Keratinocyte (primary cell): ENCODE data around the gene PLPP3. TPM values are rescaled to one million over a fixed set of nuclear protein-coding genes. Genes with fewer than 3 reads are reported as not detected.
"Not testable (repeated sequence)": the region's sequence is repeated elsewhere in the genome, so short reads cannot be mapped to it uniquely, and the experiment has no call there.

Source experiments
- DNase-seq: peaks from one replicate; pipeline ENCODE4 v3.0.0-alpha.2; 2011; ENCODE audit warnings: low read depth, missing footprints, low spot score
- FAIRE-seq: peaks from 2 replicates; lab custom pipeline; 2011; peaks lifted over from hg19 to GRCh38; lab: Jason Lieb, UNC
- H2AFZ ChIP-seq: 2 replicates; pipeline ENCODE4 v1.6.0; 2012; ENCODE audit warnings: low read length, control low read depth, inconsistent platforms; ENCODE audit not compliant: control insufficient read depth
- H3K27ac ChIP-seq: 2 replicates; pipeline ENCODE4 v1.5.1; 2011; ENCODE audit warnings: low read length; ENCODE audit not compliant: control insufficient read depth, insufficient read depth
- H3K27me3 ChIP-seq: 3 replicates; pipeline ENCODE4 v1.6.0; 2011; ENCODE audit warnings: low read length; ENCODE audit not compliant: control insufficient read depth, insufficient read depth; ENCODE audit errors: extremely low read depth
- H3K36me3 ChIP-seq, 2 experiments: 2 replicates in 1 of 2; 3 replicates in 1 of 2; pipeline ENCODE4 v1.5.1; 2011; ENCODE audit warnings: low read length in 2 of 2, mild to moderate bottlenecking in 1 of 2; ENCODE audit not compliant: control insufficient read depth in 2 of 2, insufficient read depth in 2 of 2; ENCODE audit errors: extremely low read depth in 1 of 2
- H3K4me1 ChIP-seq: 3 replicates; pipeline ENCODE4 v1.5.1; 2011; ENCODE audit warnings: low read length; ENCODE audit not compliant: control insufficient read depth, insufficient read depth; ENCODE audit errors: extremely low read depth
- H3K4me2 ChIP-seq: 3 replicates; pipeline ENCODE4 v1.6.0; 2011; ENCODE audit warnings: low read depth, low read length; ENCODE audit not compliant: control insufficient read depth, insufficient read depth; ENCODE audit errors: extremely low read depth
- H3K4me3 ChIP-seq, 3 experiments: fragments of 200-600 bp in 1 of 3; sonication (generic) in 1 of 3; 2 replicates in 2 of 3; 3 replicates in 1 of 3; pipeline ENCODE4 v1.5.1; 2011 to 2016; ENCODE audit warnings: low read length in 3 of 3, mild to moderate bottlenecking in 3 of 3, control low read depth in 2 of 3, inconsistent platforms in 1 of 3, low read depth in 1 of 3, mixed read lengths in 1 of 3, mixed run types in 1 of 3, moderate library complexity in 1 of 3; ENCODE audit not compliant: control insufficient read depth in 2 of 3, insufficient read depth in 2 of 3; ENCODE audit errors: extremely low read depth in 1 of 3
- H3K79me2 ChIP-seq: 2 replicates; pipeline ENCODE4 v1.6.0; 2012; ENCODE audit warnings: low read length; ENCODE audit not compliant: control insufficient read depth, insufficient read depth
- H3K9ac ChIP-seq: 3 replicates; pipeline ENCODE4 v1.6.0; 2011; ENCODE audit warnings: low read length; ENCODE audit not compliant: control insufficient read depth, insufficient read depth; ENCODE audit errors: extremely low read depth
- H3K9me1 ChIP-seq: 3 replicates; pipeline ENCODE4 v1.6.0; 2011; ENCODE audit warnings: low read length; ENCODE audit not compliant: control insufficient read depth, insufficient read depth; ENCODE audit errors: extremely low read depth
- H3K9me3 ChIP-seq: 2 replicates; pipeline ENCODE4 v1.5.1; 2012; ENCODE audit warnings: low read depth, low read length; ENCODE audit not compliant: control insufficient read depth
- H4K20me1 ChIP-seq: 3 replicates; pipeline ENCODE4 v1.6.0; 2011; ENCODE audit warnings: low read length; ENCODE audit not compliant: control insufficient read depth, insufficient read depth; ENCODE audit errors: extremely low read depth
- CTCF ChIP-seq, 3 experiments: IDR thresholded peaks in 1 of 3; conservative IDR thresholded peaks in 1 of 3; optimal IDR thresholded peaks in 1 of 3; 2 replicates in 2 of 3; 3 replicates in 1 of 3; pipeline versions ENCODE3 to v1.5.1; 2011; ENCODE audit warnings: low read length in 3 of 3, mild to moderate bottlenecking in 3 of 3, moderate library complexity in 2 of 3, control low read depth in 1 of 3, inconsistent platforms in 1 of 3; ENCODE audit not compliant: insufficient read depth in 2 of 3; ENCODE audit errors: extremely low read depth in 1 of 3
- EZH2 ChIP-seq: IDR thresholded peaks from one replicate; pipeline ENCODE4 v1.6.1; 2012; ENCODE audit warnings: inconsistent platforms, mild to moderate bottlenecking, low read length, moderate library complexity
- dilution Hi-C: fragments of 300-500 bp; cut with MboI; formaldehyde crosslinking; loops from one replicate; pipeline ENCODE4 v1.7.0; 2020; ENCODE audit warnings: low sequenced_read_pairs; ENCODE audit not compliant: extremely low pct_ligation_motif_present
- polyA plus RNA-seq, 5 experiments: library from polyadenylated mRNA; depleted of rRNA in 3 of 5; stranded (reverse) in 3 of 5; stranded (forward) in 1 of 5; unstranded in 1 of 5; fragments of >200 nt; gene quantifications; 1 replicate in 1 of 5; 2 replicates in 3 of 5; 3 replicates in 1 of 5; pipeline versions ENCODE4 v1.2.1 to v1.2.3, GENCODE V29; 2011 to 2012; ENCODE audit warnings: missing spikeins in 2 of 5, low read depth in 1 of 5, low replicate concordance in 1 of 5

PLPP3 gene
- polyA plus RNA-seq, 1 donor (not counting 4 experiments of a cell fraction or from before 2014, with no cell fraction given), result 4.0 TPM

GRCh38 chr1:56595397-56596191, 16.2 kb upstream of the PLPP3 start:
- H3K4me1 ChIP-seq, H3K4me2 ChIP-seq, H3K9me1 ChIP-seq, FAIRE-seq, H3K9ac ChIP-seq, H4K20me1 ChIP-seq, H3K27me3 ChIP-seq, DNase-seq, H3K4me3 ChIP-seq, H3K27ac ChIP-seq, H3K9me3 ChIP-seq, dilution Hi-C loops, H3K36me3 ChIP-seq, H3K79me2 ChIP-seq, H2AFZ ChIP-seq: not testable (repeated sequence)

DNA sequence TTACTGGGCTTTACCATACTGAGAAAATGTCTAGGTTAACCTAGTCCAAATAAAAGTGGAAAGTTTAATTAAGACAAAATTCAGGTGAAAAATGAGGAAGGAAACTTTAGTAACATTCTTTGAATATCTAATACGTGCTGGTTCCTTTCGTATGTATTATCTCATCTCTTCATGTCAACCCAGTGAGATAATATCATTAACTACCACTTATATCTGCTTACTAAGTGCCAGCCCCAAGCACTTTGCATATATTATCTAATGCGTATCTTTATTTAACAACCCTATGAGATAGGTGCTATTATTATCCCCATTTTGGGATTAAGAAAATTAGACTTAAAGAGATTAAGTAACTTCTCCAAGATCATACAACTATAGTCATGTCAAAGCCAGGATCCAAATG, 12.5 kb upstream of the PLPP3 start:
- no peaks in the 10 kb centered on the region for H3K79me2 ChIP-seq
- H3K4me3 ChIP-seq, result no peak overlapping the region
- no peaks in the 10 kb centered on the region for H3K4me1 ChIP-seq
- H2AFZ ChIP-seq, result no peak overlapping the region
- no peaks in the 10 kb centered on the region for H3K9me3 ChIP-seq
- H3K9ac ChIP-seq, result no peak overlapping the region
- no peaks in the 10 kb centered on the region for H3K36me3 ChIP-seq
- no peaks in the 10 kb centered on the region for H3K9me1 ChIP-seq
- no peaks in the 10 kb centered on the region for H4K20me1 ChIP-seq
- dilution Hi-C loops, result no loop called here
- no peak for FAIRE-seq
- H3K4me2 ChIP-seq, result no peak overlapping the region
- H3K27ac ChIP-seq, result no peak overlapping the region
- no peak for DNase-seq
- TF ChIP-seq EZH2 (no peak), CTCF (optimal IDR thresholded peaks at IDR 0.05 in 1 of 3, IDR thresholded peaks at IDR 0.05 in 1 of 3, conservative IDR thresholded peaks at IDR 0.05 in 1 of 3; ENCODE audit: extremely low read depth in 1 of 3, insufficient read depth in 2 of 3, low read length in 3 of 3) (no peak)
- no peaks in the 10 kb centered on the region for H3K27me3 ChIP-seq
